ENCODE results near the gene KCNQ5.

KCNQ5 gene

DNA sequence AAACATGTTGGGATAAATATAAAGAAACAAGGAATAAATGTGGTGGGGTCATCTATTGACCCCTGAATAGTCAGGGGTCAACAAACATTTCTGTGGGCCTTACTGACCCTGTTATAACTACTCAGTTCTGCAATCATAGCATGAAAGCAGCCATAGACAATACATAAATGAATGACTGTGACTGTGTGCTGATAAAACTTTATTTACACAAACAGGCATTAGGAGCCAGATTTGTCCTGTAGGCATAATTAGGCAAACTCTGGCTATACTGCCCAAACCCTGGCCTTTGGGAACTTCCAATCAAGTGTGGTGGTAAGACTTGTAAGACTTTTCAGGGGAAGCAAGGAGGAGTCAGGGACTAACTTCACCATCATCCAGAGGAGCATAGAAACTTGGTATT, 380.7 kb downstream of the KCNQ5 start:
- DNase-seq (ENCODE audit: low spot score) = no peak

- DNase-seq (ENCODE audit: low spot score) = no peak
These were observed 381.4 kb downstream of the KCNQ5 start for GRCh38 chr6:73003302-73003701.

DNA sequence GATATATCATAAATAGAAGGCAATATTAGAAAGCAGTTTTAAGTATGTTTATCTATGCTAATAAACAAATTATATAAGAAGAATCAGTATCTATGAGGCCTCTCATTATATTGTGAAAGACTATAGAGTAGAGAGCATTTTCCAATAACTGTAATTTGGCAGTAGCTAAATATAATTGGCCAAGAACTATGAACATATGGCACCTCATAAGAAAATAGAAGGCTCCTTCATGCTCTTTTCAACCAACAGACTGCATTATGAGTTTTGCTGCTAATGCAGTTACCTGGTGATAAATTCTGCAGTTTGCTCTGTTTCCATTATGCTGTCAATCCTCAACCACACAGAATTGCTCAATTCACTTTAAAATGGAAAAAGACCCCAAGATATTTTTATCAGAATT, 382.4 kb downstream of the KCNQ5 start:
- no peak for DNase-seq (ENCODE audit: low spot score)

GRCh38 chr6:73004861-73005260, 383.0 kb downstream of the KCNQ5 start:
- DNase-seq (ENCODE audit: low spot score) = no peak

DNA sequence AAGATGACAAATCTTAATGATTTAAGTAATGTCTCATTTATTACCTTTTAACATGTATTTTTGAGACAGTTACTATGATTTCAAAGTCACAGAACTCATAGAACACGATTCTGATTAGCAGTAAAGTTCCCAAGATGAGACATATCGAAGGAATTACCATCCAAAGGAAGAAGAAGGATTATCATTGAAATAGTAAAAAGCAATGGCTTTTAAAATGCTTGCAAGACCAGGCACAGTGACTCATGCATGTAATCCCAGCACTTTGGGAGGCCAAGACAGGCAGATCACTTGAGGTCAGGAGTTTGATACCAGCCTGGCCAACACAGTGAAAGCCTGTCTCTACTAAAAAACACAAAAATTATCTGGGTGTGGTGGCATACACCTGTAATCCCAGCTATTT, 384.3 kb downstream of the KCNQ5 start:
- DNase-seq (ENCODE audit: low spot score) = no peak

DNA sequence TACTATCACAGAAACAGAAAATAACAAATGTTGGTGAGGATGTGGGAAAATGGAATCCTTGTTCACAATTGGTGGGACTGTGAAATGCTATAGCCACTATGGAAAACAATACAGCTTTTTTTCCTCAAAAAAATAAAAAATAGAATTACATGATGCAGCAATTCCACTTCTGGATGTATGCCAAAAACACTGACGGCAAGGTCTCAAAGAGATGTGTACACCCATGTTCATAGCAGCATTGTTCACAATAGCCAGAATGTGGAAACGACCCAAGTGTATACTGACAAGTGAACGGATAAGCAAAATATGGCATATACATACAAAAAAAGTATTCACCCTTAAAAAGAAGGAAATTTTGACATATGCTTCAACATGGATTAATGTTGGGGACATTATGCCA, 390.1 kb downstream of the KCNQ5 start:
- no peak for DNase-seq (ENCODE audit: low spot score)

DNA sequence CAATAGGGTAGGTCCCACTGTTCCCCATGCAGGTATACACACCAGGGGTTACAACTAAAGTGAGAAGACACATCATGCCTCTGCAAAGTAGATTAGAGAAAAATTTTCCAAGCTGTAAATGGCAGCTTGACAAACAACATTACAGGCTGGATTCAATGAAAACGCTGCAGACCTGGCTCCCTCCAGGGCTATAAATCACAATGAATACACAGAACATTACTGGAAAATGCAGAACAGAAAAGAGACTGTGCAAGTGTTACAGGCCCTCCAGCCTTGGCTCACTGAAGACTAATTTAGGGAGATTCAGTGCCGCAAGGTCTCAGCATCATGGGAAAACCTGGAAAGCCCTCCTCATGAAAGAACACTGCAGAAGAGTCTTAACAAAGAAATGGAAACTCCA, 395.6 kb downstream of the KCNQ5 start:
- no peak for DNase-seq (ENCODE audit: low spot score)

DNA sequence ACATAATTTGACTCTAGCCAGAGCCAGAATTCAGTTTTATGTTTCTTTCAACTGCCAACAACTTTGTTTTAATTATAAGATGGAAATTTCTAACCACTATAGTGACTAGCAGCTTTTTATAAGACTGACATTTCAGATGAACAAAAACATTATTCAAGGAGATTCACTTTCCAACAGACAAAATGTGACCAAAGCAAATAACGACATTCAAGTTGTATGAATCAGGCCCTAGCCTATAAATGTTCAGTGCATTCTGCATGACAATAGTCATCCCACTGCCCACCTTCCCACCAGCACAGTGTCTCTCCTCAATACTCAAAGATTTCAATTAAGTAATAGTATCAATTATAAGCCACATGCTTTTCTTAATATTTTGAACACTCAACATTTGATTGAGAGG, 402.7 kb downstream of the KCNQ5 start:
- peak; percentile 18 for DNase-seq (ENCODE audit: low spot score)

DNA sequence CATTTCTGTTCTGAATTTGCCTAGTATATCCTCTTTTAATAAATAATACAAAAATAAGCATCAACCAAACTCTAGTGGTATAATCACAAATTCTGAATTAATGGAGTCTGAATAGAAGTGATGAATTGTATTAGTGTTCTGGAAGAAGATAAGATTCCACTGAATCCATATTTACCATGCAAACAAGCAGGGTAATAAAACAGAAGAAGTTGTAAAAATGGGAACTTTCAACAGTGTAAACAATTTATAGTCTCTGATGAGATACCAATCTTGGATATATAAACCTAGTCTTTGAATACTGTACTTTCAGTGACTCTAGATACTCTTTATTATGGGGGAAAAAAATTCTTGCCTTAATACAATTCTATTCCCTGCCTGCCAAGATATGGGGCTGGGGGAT, 405.8 kb downstream of the KCNQ5 start:
- no peak for DNase-seq (ENCODE audit: low spot score)

DNA sequence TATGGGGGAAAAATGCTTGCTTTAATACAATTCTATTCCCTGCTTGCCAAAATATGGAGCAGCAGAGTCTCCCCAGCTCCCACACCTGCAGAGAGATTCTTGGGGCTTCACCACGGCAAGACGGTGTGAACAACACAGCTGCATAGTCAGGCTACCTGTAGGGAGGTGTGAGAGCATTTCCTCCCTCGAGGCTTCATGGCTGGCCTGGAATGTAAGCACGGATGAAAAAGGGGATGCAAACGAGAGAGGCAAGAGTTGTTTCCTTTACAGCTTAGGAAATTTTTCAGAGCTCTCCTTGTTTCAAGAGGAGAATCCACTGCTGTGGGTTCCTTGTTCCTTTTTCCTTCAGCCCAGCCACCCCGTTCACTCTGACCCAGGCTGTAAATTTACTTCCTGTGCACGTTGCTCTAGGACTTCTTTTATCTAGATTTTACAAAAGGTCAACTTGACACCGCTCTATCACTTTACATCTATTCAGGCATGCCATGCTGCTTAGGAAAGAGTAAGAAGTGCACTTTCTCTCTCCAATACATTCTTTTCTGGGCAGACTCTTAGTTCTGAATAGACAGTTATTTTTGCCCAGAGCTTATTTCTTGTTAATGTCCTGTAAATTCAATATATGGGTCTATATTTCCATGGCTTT, 406.4 kb downstream of the KCNQ5 start:
- no peak for DNase-seq (ENCODE audit: low spot score)

DNA sequence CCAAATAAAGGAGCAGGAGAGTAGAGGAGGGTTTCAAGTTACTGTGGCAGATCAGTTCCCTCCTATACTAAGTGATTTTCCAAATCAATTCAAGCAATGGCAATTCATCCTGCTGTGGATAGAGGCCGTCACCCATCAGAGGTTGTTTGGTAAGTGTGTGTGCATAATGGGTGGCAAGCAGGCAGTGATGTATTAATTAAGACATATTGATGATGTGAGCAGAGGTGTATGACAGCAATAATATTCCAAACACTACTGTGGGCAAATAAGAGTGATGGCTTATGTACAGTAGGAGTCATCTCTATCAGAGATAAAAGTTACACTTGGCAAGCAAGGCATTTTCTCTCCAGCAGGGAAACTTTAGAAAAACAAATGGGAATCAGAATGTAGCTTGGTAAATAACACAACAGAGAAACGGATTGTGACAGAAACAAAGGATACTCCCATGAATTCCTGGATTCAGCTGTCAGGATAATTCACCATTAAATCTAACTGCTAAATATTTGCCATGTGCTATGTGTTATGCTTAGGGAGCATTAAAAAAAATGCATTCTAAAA, 407.1 kb downstream of the KCNQ5 start:
- DNase-seq (ENCODE audit: low spot score) = no peak

- no peak for DNase-seq (ENCODE audit: low spot score)
These were observed 408.4 kb downstream of the KCNQ5 start for GRCh38 chr6:73030257-73030656.

GRCh38 chr6:73030791-73031782, 409.2 kb downstream of the KCNQ5 start:
- no peak for DNase-seq (ENCODE audit: low spot score)

GRCh38 chr6:73032586-73032985, 410.7 kb downstream of the KCNQ5 start:
- peak; percentile 63 for DNase-seq (ENCODE audit: low spot score)

- DNase-seq (ENCODE audit: low spot score) = no peak
These were observed 414.8 kb downstream of the KCNQ5 start for GRCh38 chr6:73036689-73037088.

DNA sequence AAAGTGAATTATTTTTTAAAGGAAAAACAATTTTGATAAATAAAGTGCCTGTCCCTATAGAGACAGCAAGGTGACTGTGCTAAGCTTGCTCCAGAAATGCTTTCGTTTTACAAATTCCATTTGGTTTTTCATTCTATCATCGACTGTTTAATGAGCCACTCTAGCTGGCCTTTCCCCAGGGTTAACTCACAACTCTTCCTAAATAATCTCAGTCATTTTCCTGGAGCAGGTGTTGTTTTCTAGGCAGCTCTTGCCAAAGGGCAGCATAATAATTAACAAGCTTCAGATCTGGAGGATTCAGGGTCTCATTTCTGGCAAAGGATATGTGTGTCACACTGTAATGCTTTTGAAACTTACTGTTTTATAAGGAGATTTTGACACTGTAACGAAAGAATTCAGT, 419.2 kb downstream of the KCNQ5 start:
- no peak for DNase-seq (ENCODE audit: low spot score)

DNA sequence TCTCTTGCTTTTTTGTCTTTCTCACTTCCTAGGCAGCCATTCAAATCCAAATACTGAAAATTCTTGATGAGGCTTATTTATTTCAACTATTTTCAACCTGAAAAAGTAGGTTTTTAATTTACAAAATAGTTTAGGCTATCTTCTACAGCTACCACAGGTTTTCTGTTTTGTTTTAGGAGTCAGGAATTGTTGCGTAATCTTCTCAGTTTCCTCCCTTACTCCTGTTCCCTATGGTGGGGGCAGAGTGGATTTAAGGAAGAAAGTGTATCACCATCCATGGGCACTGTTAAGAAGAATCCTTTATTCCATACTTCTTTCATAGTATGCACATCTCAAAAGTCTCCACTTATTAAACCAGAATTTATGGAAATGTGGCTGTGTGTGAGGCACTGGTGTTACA, 421.0 kb downstream of the KCNQ5 start:
- no peak for DNase-seq (ENCODE audit: low spot score)

GRCh38 chr6:73043446-73043845, 421.6 kb downstream of the KCNQ5 start:
- DNase-seq (ENCODE audit: low spot score) = no peak

- no peak for DNase-seq (ENCODE audit: low spot score)
These were observed 423.7 kb downstream of the KCNQ5 start for GRCh38 chr6:73045609-73046008.

DNA sequence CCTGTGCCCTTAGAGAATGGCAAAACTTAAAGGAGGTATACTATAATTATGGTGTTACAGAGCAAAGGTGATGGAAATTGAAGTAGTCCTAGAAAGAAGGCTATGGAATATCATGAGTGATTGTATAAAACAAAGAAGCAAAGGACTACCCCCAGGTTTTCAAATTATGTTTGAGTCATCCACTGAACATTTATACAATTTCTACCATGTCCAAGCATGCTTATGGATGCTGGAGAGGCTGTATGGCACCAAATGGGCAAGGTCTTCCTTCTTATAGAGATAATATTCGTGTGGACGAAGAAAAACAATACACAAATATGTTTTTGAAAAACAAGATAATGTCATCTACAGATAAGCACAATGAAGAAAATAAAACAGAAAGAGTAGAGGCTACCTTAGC, 425.9 kb downstream of the KCNQ5 start:
- no peak for DNase-seq (ENCODE audit: low spot score)

- no peak for DNase-seq (ENCODE audit: low spot score)
These were observed 428.2 kb downstream of the KCNQ5 start for GRCh38 chr6:73049971-73050594.

DNA sequence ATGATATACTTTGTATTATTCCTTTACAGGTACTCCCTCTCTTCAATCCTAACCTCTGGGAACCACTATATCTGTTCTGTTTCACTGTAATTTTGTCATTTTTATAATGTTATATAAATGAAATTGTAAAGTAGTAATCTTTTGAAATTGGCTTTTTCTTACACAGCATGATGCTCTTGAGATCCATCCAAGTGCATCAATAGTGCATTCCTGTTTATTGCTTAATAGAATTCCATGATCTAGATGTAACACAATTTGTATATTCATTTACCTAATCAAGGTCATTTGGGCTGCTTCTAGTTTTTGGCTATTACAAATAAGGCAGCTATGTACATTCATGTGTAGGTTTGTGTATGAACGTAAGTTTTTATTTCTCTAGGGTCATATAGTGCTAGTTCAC, 428.8 kb downstream of the KCNQ5 start:
- DNase-seq (ENCODE audit: low spot score) = no peak

DNA sequence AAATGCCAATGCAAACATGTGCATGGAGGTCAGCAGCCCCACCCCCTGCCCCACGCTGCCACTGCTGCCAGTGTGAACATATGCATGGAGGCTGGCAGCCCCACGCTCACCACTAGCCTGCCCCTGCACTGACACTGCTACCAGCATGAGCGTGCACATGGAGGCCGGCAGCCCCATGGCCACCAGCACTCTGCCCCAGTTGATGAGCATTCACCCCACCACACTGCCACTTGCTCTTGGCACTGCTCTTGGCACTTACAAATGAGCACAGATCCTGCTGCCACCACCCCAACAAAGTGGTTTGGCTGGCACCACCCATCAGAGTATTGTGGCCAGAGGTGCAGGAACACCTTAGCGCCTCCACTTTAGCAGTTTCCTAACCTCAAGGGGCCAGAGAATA, 429.3 kb downstream of the KCNQ5 start:
- DNase-seq (ENCODE audit: low spot score) = no peak
